BE2C (cell line): ENCODE data around the gene P2RX6.

Source experiments
- DNase-seq: peaks from one replicate; pipeline ENCODE4 v3.0.0-alpha.2; 2020
- H3K27me3 ChIP-seq: fragments of 250-450 bp; sonication (Bioruptor Pico); 2 replicates; pipeline ENCODE4 v1.5.1; 2020; ENCODE audit warnings: mild to moderate bottlenecking
- H3K36me3 ChIP-seq: fragments of 250-450 bp; sonication (Bioruptor Pico); 2 replicates; pipeline ENCODE4 v1.5.1; 2020; ENCODE audit warnings: mild to moderate bottlenecking
- H3K4me1 ChIP-seq: fragments of 250-450 bp; sonication (Bioruptor Pico); 2 replicates; pipeline ENCODE4 v1.5.1; 2020
- H3K4me3 ChIP-seq: 2 replicates; pipeline ENCODE4 v1.5.1; 2011; ENCODE audit warnings: low read depth, low read length
- H3K9me3 ChIP-seq: fragments of 250-450 bp; sonication (Bioruptor Pico); 2 replicates; pipeline ENCODE4 v1.5.1; 2020
- CTCF ChIP-seq: IDR thresholded peaks from 2 replicates; pipeline ENCODE4 v1.5.1; 2012; ENCODE audit warnings: mild to moderate bottlenecking, low read depth, low read length

Gene P2RX6

GRCh38 chr22:21074102-21074715 lies 59.2 kb downstream of the P2RX6 start:
- no peaks in the 10 kb centered on the region for H3K27me3 ChIP-seq
- H3K9me3 ChIP-seq, result no peaks in the 10 kb centered on the region
- no peak for TF ChIP-seq CTCF
- H3K4me1 ChIP-seq, result no peaks in the 10 kb centered on the region
- no peak for DNase-seq
- no peaks in the 10 kb centered on the region for H3K36me3 ChIP-seq
- H3K4me3 ChIP-seq, result no peak overlapping the region

GRCh38 chr22:21075516-21076138 lies 60.7 kb downstream of the P2RX6 start:
- no peak for TF ChIP-seq CTCF
- Histone ChIP-seq H3K9me3 (no peaks in the 10 kb centered on the region), H3K4me1 (no peaks in the 10 kb centered on the region), H3K4me3 (no peak overlapping the region), H3K27me3 (no peaks in the 10 kb centered on the region), H3K36me3 (no peaks in the 10 kb centered on the region)
- DNase-seq, result no peak

DNA sequence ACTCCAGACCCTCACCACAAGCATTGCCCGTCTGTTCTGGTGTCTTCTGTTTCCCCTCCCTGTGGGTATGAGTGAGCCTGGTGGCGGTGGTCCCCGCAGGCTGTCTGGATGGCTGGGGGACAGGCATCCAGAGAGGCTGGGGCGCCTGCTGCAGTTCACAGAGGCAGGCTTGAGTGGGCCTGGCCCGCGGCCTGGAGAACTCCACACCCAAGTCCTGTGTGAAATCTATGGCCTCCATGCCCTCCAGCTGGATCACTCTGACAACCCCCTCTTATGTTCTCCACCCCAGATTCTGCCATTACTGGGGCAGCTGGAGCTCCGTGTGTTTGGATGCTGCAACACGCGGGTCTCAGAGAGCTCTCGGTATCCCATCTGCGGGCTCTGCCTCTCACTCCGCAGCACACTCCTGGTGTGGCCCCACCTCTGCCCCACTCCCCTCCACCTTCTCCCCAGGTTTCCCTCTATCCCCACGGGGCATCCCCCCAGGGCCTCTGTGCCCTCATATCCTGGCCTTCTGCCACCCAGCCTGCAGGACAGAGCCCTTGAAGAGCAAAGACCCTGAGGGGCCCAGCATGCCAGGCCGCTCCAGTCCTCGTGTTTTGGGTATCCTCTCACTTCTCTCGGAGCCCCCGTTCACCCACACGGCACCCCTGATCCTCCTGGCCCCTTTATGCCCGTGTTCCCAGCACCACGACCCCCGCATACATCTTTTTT lies 62.1 kb downstream of the P2RX6 start:
- Histone ChIP-seq H3K36me3 (no peaks in the 10 kb centered on the region), H3K4me3 (no peak overlapping the region), H3K27me3 (no peaks in the 10 kb centered on the region), H3K9me3 (no peaks in the 10 kb centered on the region), H3K4me1 (no peaks in the 10 kb centered on the region)
- DNase-seq, result no peak
- no peak for TF ChIP-seq CTCF
